GM12801 (cell line): Measurements from ENCODE around the gene DOK6.

ENCODE experiments used
- TF ChIP-seq, protein P1 (sequence below): IDR thresholded peaks from one replicate; pipeline ENCODE4 v1.5.1; 2011; ENCODE audit warnings: control low read depth; ENCODE audit not compliant: insufficient read length; ENCODE audit errors: extremely low read depth

The DOK6 gene

GRCh38 chr18:69401226-69401971 is 711 bp downstream of the DOK6 start:
- TF ChIP-seq, protein P1, sequence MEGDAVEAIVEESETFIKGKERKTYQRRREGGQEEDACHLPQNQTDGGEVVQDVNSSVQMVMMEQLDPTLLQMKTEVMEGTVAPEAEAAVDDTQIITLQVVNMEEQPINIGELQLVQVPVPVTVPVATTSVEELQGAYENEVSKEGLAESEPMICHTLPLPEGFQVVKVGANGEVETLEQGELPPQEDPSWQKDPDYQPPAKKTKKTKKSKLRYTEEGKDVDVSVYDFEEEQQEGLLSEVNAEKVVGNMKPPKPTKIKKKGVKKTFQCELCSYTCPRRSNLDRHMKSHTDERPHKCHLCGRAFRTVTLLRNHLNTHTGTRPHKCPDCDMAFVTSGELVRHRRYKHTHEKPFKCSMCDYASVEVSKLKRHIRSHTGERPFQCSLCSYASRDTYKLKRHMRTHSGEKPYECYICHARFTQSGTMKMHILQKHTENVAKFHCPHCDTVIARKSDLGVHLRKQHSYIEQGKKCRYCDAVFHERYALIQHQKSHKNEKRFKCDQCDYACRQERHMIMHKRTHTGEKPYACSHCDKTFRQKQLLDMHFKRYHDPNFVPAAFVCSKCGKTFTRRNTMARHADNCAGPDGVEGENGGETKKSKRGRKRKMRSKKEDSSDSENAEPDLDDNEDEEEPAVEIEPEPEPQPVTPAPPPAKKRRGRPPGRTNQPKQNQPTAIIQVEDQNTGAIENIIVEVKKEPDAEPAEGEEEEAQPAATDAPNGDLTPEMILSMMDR, result no peak

GRCh38 chr18:69401972-69402532 is 1.4 kb downstream of the DOK6 start:
- TF ChIP-seq, protein P1, result no peak

- TF ChIP-seq, protein P1, result no peak
These were observed 1.9 kb downstream of the DOK6 start for GRCh38 chr18:69402533-69402989.

DNA sequence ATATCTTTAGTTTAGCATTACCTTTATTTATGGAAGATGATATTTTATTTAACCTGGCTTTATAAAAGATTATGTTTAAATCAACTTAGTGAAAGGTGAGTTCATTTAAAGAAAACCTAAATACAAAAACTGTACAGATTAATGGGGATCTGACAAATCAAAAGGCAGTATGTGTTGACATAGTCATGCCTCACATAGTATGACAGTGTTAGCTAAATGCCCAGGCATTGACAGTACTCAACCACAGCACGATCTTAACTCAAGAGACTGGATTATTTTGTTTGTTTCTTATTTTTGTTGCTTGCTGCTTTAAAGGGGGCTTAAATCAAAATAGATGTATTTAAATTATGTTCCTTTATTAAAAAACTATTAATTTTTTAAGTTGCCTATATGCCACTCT is 7.8 kb downstream of the DOK6 start:
- TF ChIP-seq, protein P1, result no peak

DNA sequence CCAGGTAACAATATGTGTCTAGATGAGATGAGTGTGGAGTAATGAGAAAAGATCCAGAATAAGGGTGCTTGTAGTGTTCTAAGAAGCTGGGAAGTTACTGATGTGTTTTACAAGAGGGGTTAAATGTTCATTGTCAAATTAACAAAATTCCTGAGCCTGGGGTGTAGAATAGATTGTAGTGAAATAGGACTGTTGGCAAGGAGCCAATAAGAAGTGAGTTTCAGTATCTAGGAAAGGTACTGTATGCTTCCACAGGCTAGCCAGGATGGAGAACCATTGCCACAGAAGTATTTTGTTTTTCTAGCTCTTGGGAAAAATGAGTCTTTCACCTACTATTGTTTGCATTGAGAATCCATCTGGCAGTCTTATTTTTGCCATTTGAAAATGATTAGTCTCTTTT is 10.5 kb downstream of the DOK6 start:
- TF ChIP-seq, protein P1, result no peak

- TF ChIP-seq, protein P1, result no peak
These were observed 13.5 kb downstream of the DOK6 start for GRCh38 chr18:69414184-69414583.

DNA sequence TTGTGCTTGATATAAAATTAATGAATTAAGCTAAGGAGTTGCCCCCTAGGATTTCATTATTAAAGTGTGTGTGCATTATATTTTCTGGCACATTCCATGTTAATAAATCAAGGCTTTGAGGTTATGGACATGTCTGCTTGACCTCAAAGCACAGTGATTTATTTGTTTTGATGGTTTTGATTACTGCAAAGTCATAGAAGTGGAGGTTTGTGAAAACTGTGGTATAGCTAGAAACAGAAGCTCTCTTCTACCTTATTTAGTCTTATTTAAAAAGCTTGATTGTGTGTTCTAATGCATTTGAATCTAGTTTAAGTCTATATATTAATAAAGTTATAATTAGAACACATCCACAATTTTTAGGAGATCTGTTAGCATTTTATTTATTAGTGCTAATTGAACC is 32.2 kb downstream of the DOK6 start:
- TF ChIP-seq, protein P1, result no peak
